OCI-LY3 (cell line): Measurements from ENCODE around the gene DSCAM.

Experiments
- H2AFZ ChIP-seq: fragments of 200-600, 300-600 bp; shearing (Covaris generic); 2 replicates; pipeline ENCODE4 v1.6.0; 2014; ENCODE audit warnings: antibody characterized with exemption, low read depth, low read length
- H3K27ac ChIP-seq: fragments of 200-600, 300-600 bp; sonication (generic); 2 replicates; pipeline ENCODE4 v1.5.1; 2014; ENCODE audit warnings: mild to moderate bottlenecking, low read length, moderate library complexity, mixed read lengths
- H3K27me3 ChIP-seq: fragments of 200-600, 300-600 bp; sonication (generic); 2 replicates; pipeline ENCODE4 v1.6.1; 2014; ENCODE audit warnings: low read depth, low read length, mixed read lengths
- H3K36me3 ChIP-seq: fragments of 200-600, 300-600 bp; sonication (generic); replicated peaks from 2 replicates; pipeline ENCODE3; 2014; ENCODE audit warnings: low read depth, low read length, mixed read lengths
- H3K4me1 ChIP-seq: fragments of 300-600, 200-600 bp; sonication (generic); 2 replicates; pipeline ENCODE4 v1.6.1; 2014; ENCODE audit warnings: low read length, mixed read lengths
- H3K4me2 ChIP-seq: fragments of 200-600, 300-600 bp; sonication (generic); 2 replicates; pipeline ENCODE4 v1.6.1; 2014; ENCODE audit warnings: low read length, mixed read lengths
- H3K4me3 ChIP-seq: fragments of 300-600, 200-600 bp; sonication (generic); 2 replicates; pipeline ENCODE4 v1.5.1; 2014; ENCODE audit warnings: antibody characterized with exemption, mild to moderate bottlenecking, low read length, moderate library complexity
- H3K79me2 ChIP-seq: fragments of 300-600, 200-600 bp; shearing (Covaris generic); 2 replicates; pipeline ENCODE4 v1.6.1; 2014; ENCODE audit warnings: mild to moderate bottlenecking, low read length, mixed read lengths
- H3K9ac ChIP-seq: fragments of 300-600, 200-600 bp; shearing (Covaris generic); 2 replicates; pipeline ENCODE4 v1.6.0; 2014; ENCODE audit warnings: mild to moderate bottlenecking, low read length, moderate library complexity
- H3K9me3 ChIP-seq: fragments of 200-600, 300-600 bp; shearing (Covaris generic); 2 replicates; pipeline ENCODE4 v1.6.1; 2014; ENCODE audit warnings: low read length, mixed read lengths; ENCODE audit not compliant: insufficient read depth
- H4K20me1 ChIP-seq: fragments of 200-600, 300-600 bp; sonication (generic); 2 replicates; pipeline ENCODE4 v1.6.1; 2016; ENCODE audit warnings: low read length, mixed read lengths; ENCODE audit not compliant: insufficient read depth
- EZH2phosphoT487 ChIP-seq: fragments of 200-600 bp; shearing (Covaris generic); IDR thresholded peaks from 2 replicates; pipeline ENCODE4 v1.6.1; 2018; ENCODE audit warnings: antibody characterized with exemption, mixed run types, low read depth
- TF ChIP-seq, protein P1 (sequence below): fragments of 200-600, 300-600 bp; sonication (generic); IDR thresholded peaks from 2 replicates; pipeline ENCODE4 v1.5.1; 2014; ENCODE audit warnings: antibody characterized with exemption, low read length, low read depth

Gene DSCAM

DNA sequence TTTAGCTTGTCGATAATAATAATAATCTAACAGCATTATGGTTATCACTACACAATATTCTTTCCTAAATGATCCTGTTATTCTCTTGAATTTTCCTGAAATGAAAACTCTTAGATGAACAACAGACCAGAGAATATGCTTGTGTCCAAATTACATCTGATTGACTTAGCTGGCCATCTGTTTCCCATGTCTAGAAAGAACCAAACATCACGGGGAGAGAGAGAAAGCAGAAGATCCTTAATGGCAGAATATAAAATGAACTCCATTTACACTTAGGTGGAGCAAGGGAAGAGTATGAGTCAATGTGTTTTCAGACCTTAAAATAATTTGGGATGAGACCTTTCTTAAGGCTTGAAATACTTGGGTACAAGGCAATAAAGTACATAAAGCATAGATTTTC lies 162.2 kb downstream of the DSCAM start:
- Histone ChIP-seq H3K4me2 (no peak overlapping the region), H3K9ac (no peak overlapping the region), H3K4me1 (no peaks in the 10 kb centered on the region), H4K20me1 (no peaks in the 10 kb centered on the region), H3K9me3 (no peaks in the 10 kb centered on the region), H3K4me3 (no peak overlapping the region), H3K79me2 (no peaks in the 10 kb centered on the region), H2AFZ (no peak overlapping the region), H3K27ac (no peak overlapping the region), H3K27me3 (no peaks in the 10 kb centered on the region), H3K36me3 (no peaks in the 10 kb centered on the region)
- no peak for TF ChIP-seq EZH2phosphoT487
- TF ChIP-seq, protein P1, sequence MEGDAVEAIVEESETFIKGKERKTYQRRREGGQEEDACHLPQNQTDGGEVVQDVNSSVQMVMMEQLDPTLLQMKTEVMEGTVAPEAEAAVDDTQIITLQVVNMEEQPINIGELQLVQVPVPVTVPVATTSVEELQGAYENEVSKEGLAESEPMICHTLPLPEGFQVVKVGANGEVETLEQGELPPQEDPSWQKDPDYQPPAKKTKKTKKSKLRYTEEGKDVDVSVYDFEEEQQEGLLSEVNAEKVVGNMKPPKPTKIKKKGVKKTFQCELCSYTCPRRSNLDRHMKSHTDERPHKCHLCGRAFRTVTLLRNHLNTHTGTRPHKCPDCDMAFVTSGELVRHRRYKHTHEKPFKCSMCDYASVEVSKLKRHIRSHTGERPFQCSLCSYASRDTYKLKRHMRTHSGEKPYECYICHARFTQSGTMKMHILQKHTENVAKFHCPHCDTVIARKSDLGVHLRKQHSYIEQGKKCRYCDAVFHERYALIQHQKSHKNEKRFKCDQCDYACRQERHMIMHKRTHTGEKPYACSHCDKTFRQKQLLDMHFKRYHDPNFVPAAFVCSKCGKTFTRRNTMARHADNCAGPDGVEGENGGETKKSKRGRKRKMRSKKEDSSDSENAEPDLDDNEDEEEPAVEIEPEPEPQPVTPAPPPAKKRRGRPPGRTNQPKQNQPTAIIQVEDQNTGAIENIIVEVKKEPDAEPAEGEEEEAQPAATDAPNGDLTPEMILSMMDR = no peak

DNA sequence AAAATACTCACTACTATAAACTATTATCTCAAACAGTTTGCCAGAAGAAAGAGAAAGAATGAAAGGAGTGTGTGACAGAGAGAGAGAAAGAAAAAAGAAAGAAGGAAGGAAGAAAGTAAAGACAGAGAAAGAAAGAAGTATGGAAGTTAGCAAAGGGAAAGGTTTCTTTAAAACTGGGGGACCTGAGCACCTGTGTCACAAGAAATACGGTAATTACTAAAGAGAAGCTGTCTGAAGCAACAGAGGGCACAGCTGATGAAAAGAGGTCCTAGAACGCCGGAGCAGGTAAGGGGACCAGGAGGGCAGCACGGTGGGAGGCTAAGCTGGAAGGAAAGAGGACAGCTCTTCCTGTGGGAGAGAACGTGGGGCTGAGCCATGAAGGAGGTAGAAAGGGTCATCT lies 163.6 kb downstream of the DSCAM start:
- TF ChIP-seq, protein P1 = no peak
- TF ChIP-seq EZH2phosphoT487 = no peak
- H3K9ac ChIP-seq = no peak overlapping the region
- no peaks in the 10 kb centered on the region for H4K20me1 ChIP-seq
- H3K4me3 ChIP-seq = no peak overlapping the region
- H3K4me2 ChIP-seq = no peak overlapping the region
- no peaks in the 10 kb centered on the region for H3K27me3 ChIP-seq
- H3K4me1 ChIP-seq = no peaks in the 10 kb centered on the region
- H2AFZ ChIP-seq = no peak overlapping the region
- H3K79me2 ChIP-seq = no peaks in the 10 kb centered on the region
- H3K9me3 ChIP-seq = no peaks in the 10 kb centered on the region
- H3K27ac ChIP-seq = no peak overlapping the region
- no peaks in the 10 kb centered on the region for H3K36me3 ChIP-seq

DNA sequence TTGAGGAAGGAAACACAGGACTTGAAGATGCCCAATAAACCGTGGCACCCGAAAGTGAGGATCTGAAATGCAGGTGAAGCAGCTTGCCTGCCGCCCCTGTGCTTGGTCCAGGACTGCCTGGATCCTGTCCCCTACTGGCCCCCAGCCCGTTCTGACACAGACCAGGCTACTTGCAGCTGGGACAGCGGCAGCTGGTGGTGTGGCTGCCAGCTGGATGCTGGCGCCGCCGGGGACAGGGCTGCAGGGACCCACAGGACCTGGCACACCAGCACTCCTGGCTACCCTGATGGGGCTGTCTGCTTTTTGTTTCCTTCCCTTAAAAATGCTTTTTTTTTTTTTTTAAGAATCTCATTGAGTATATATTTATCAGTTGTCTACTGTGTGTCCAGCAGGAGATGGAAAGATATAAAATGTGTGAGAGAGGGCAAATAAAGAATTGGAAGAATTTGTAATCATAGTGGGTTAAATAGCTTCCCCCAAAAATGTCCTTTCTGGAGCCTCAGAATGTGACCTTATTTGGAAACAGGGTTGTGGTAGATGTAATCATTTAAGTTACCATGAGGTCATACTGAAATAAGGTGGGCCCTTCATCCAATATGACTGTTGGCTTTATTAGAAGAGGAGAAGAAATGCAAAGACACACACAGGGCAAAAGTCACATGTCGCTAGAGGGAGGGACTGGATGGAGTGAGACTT lies 165.6 kb downstream of the DSCAM start:
- no peaks in the 10 kb centered on the region for H3K9me3 ChIP-seq
- H3K4me2 ChIP-seq = no peak overlapping the region
- H2AFZ ChIP-seq = no peak overlapping the region
- H3K79me2 ChIP-seq = no peaks in the 10 kb centered on the region
- no peaks in the 10 kb centered on the region for H3K4me1 ChIP-seq
- H3K4me3 ChIP-seq = no peak overlapping the region
- no peaks in the 10 kb centered on the region for H3K27me3 ChIP-seq
- H3K36me3 ChIP-seq = no peaks in the 10 kb centered on the region
- no peak overlapping the region for H3K27ac ChIP-seq
- no peak overlapping the region for H3K9ac ChIP-seq
- no peaks in the 10 kb centered on the region for H4K20me1 ChIP-seq
- no peak for TF ChIP-seq EZH2phosphoT487
- TF ChIP-seq, protein P1 = no peak

DNA sequence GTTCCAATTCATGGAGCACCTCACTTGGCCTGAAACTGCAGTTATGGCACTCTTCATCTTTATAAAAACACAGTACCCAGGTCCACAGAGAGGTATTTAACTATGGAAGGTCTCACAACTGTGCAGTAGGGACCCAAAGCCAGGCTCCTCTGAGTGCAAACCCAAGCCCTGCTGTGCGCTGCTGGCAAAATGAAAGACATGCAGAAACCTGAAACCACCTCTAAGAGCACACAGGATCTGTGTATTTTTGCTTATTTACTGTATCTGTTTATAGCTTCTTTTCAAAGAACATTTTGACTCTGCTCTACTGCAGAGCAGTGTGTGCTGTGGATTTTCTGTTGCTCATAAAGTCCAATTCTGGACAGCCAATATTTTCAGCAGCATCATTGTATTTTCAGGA lies 166.6 kb downstream of the DSCAM start:
- no peaks in the 10 kb centered on the region for H3K4me1 ChIP-seq
- TF ChIP-seq EZH2phosphoT487 = no peak
- TF ChIP-seq, protein P1 = no peak
- H4K20me1 ChIP-seq = no peaks in the 10 kb centered on the region

More for the DNA sequence above, 166.6 kb downstream of the DSCAM start:
- Histone ChIP-seq H3K9me3 (no peaks in the 10 kb centered on the region), H3K36me3 (no peaks in the 10 kb centered on the region), H3K4me2 (no peak overlapping the region), H3K27ac (no peak overlapping the region), H3K27me3 (no peaks in the 10 kb centered on the region), H3K9ac (no peak overlapping the region), H3K4me3 (no peak overlapping the region), H2AFZ (no peak overlapping the region), H3K79me2 (no peaks in the 10 kb centered on the region)
